Fibroblast of the aortic adventitia (primary cell): ENCODE measurements around the gene EVI5L. TPM values are rescaled to one million over a fixed set of nuclear protein-coding genes. Genes with fewer than 3 reads are reported as not detected.

Source experiments
- DNase-seq: peaks from one replicate; pipeline ENCODE4 v3.0.0-alpha.2; 2010; ENCODE audit warnings: low read depth
- H3K4me3 ChIP-seq: 2 replicates; pipeline ENCODE4 v1.5.1; 2011; ENCODE audit warnings: low read depth, mild to moderate bottlenecking, control low read depth, low read length, moderate library complexity
- total RNA-seq: library from RNA; depleted of rRNA; stranded (reverse); fragments of >200 nt; gene quantifications from 2 replicates; pipeline ENCODE4 v1.2.3, GENCODE V29; 2012; ENCODE audit warnings: low replicate concordance
- TF ChIP-seq, protein P1 (sequence below): IDR thresholded peaks from 2 replicates; pipeline ENCODE4 v1.5.1; 2011; ENCODE audit warnings: mild to moderate bottlenecking, low read length, control low read depth, inconsistent platforms; ENCODE audit not compliant: insufficient read depth

EVI5L gene
- total RNA-seq, 1 donor = 16.6 TPM

DNA sequence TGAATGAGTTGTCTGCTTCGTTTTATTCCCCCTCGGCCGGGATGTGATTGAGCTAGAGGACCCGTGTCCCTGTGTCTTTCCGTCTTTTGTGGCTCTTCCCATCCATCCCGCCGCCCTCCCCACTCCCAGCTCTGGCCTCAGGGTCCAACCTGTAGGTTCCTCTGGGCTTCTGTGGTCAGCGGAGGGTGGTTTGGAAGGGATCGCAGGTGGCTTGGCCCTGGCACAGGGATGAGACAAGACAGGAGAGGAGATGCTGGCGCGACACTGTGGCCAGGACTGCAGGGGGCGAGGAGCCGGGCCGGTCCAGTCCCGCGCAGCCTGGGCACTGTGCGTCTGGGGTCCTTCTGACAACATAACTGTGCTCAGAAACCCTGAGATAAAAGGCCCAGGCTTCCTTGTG, 2.0 kb downstream of the EVI5L start:
- H3K4me3 ChIP-seq = no peak overlapping the region
- TF ChIP-seq, protein P1, sequence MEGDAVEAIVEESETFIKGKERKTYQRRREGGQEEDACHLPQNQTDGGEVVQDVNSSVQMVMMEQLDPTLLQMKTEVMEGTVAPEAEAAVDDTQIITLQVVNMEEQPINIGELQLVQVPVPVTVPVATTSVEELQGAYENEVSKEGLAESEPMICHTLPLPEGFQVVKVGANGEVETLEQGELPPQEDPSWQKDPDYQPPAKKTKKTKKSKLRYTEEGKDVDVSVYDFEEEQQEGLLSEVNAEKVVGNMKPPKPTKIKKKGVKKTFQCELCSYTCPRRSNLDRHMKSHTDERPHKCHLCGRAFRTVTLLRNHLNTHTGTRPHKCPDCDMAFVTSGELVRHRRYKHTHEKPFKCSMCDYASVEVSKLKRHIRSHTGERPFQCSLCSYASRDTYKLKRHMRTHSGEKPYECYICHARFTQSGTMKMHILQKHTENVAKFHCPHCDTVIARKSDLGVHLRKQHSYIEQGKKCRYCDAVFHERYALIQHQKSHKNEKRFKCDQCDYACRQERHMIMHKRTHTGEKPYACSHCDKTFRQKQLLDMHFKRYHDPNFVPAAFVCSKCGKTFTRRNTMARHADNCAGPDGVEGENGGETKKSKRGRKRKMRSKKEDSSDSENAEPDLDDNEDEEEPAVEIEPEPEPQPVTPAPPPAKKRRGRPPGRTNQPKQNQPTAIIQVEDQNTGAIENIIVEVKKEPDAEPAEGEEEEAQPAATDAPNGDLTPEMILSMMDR = no peak
- no peak for DNase-seq

DNA sequence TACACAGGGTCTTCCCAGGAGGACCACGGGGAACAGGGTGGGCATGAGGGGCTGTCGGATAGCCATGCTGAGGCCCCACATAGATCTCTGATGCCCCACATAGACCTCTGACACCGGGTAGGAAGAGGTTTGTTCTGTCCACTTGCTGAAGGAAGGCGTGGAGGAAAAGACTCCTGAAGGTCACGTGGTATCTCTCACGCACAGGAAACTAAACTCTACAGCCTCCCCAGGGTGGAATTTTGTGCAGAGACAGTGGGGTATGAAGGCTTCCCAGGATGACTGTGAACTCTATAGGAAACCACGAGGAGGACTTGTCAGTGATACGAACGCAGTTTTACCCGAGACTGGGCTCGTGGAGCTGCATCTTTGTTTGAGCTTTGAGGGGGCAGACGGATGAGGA, 2.8 kb downstream of the EVI5L start:
- TF ChIP-seq, protein P1 = no peak
- DNase-seq = peak; percentile 56

DNA sequence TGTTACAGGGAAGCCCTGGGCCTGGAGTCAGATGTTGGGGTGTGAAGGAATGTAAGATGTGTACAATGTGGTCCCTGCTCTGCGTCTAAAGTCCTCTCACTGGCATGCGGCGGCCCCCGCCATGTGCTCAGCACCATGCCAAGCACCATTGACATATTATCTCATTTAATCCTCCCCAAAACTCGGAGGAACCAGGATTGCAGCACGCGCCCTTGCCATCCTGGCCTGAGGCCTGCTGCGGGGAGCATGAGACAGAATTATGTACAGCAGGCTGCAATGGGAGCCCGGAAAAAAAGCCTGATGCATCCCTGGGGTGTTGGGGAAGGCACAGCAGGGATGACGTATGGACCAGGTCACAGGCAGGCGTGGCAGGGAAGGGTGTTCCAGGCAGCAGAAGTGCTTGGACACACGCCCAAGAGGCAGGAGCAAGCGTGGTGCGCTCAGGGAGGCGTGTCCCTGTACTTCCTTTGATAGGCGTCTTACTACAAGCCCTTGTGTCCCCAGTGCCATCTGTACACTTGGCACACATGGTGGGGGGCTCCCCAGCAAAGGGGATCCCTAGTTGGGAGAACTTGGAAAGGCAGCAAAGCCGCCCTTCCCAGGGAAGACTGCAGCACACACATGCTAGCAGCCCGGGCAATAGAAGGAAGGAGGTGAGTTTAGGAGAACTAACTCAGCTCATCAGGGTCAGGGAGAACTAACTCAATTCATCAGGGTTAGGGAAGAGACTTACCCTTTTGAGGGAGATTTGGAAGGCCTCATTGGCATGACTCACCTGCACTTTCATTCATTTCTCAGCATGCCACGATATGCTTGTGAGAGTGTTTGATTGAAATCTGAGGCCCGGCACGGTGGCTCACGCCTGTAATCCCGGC, 3.4 kb downstream of the EVI5L start:
- peak; percentile 92 for DNase-seq
- TF ChIP-seq, protein P1 = no peak
- H3K4me3 ChIP-seq = no peak overlapping the region

More for the DNA sequence above, 2.8 kb downstream of the EVI5L start:
- H3K4me3 ChIP-seq = no peak overlapping the region

DNA sequence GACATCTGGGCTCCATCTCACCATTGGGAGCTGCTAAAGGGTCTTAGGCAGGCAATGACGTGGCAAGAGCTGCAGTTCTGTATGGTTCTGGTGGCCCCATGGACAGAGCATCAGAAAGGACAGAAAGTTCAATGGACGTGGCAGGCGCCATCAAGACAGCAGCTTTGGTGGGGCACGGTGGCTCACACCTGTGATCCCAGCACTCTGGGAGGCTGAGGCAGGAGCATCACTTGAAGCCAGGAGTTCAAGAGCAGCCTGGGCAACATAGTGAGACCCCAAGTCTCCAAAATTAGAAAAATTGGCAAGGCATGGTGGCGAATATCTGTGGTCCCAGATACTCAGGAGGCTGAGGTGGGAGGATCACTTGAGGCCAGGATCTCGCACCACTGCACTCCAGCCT, 9.5 kb downstream of the EVI5L start:
- DNase-seq = no peak
- TF ChIP-seq, protein P1 = no peak
- no peak overlapping the region for H3K4me3 ChIP-seq

DNA sequence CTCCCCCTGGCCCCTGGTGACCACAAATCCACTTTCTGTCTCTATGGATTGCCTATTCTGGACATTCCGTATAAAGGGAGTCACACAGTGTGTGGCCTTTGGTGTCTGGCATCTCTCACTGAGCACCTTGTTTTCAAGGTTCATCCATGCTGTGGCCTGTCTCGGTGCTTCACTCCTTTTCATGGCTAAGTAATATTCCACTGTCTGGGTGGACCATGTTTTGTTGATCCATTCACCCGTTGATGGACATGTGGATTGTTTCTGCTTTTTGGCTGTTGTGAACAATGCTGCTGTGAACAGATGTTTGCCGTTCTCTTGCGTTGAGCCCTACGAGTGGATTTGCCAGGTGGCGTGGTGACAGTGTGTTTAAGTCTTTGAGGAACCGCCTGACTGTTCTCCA, 10.6 kb downstream of the EVI5L start:
- no peak for DNase-seq
- no peak overlapping the region for H3K4me3 ChIP-seq
- TF ChIP-seq, protein P1 = no peak

DNA sequence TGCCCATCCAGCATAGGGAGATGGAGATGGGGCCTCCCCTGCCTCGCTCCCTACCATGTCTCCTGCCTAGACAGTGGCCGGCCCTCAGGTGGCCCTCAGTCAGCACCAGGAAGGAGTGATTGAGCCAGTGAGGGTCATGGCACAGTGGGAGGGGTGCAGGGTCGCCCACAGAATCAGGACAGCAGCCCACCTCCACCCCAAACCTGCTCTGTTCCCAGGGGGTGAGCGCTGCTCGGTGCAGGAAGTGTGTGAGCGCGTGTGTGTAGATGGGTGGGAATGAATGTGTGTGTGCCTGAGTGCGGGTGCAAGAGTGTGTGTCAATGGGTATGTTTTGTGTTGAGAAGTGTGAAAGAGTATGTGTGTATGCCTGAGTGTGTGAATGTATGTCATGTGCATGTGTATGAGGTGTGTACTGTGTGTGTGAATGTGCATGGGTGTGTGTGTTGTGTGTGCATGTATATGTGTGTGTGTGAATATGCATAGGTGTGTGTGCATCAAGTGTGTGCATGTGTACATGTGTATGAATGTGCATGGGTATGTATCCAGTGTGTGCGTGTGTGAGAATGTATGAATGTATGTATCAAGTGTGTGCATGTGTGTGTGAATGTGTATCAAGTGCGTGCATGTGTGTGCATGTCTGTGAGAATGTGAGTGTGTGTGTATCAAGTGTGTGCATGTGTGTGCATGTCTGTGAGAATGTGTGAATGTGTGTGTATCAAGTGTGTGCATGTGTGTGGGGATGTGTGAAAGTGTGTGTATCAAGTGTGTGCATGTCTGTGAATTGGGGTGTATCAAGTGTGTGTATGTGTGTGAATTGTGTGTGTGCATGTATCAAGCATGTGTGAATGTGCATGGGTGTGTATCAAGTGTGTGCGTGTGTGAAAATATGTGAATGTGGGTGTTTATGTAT, 12.0 kb downstream of the EVI5L start:
- no peak overlapping the region for H3K4me3 ChIP-seq
- TF ChIP-seq, protein P1 = no peak
- no peak for DNase-seq
